DMS53 (cell line): ENCODE results near the gene TFPI2.
A peak's percentile ranks its signal among the peaks of the same experiment; 100 is the strongest.
"Not testable (repeated sequence)": the region's sequence is repeated elsewhere in the genome, so short reads cannot be mapped to it uniquely, and the experiment has no call there.

ENCODE experiments used
- DNase-seq: peaks from one replicate; lab custom pipeline; 2025; lab: John Stamatoyannopoulos, UW

The TFPI2 gene

DNA sequence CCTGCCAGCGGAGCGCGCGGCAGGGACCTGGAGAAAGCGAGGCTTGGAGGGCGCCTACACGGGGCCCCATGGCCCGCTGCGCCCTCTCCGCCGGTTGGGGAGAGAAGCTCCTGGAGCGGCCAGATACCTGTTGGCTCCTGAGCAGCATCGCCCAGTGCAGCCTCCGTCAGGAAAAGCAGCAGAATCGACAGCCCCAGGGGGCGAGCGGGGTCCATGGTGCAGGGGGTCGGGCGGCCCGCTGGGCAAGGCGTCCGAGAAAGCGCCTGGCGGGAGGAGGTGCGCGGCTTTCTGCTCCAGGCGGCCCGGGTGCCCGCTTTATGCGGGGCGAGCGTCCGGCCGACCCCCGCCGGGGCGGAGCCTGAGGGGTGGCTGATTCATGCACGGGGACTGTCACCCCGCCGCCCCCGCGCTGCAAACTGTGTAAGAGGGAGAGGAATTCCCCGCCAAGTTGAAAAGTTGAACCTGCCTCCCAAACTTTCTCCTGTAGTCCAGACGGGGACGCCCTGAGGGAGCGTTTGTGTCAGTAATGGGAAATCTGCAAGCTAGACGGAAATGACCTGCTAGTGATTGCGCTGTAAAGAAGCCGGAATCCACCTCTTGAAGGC lies at the start of gene TFPI2:
Gene TFPI2, minus strand, starts transcription at position 290 of the 605 bp plus-strand sequence. Its CDS starts 75 bp downstream, at position 215.
- peak; percentile 63 for DNase-seq

GRCh38 chr7:93938293-93938692 lies 47.7 kb upstream of the TFPI2 start:
- no peak for DNase-seq

- no peak for DNase-seq
These were observed 47.3 kb upstream of the TFPI2 start for GRCh38 chr7:93937818-93938217.

DNA sequence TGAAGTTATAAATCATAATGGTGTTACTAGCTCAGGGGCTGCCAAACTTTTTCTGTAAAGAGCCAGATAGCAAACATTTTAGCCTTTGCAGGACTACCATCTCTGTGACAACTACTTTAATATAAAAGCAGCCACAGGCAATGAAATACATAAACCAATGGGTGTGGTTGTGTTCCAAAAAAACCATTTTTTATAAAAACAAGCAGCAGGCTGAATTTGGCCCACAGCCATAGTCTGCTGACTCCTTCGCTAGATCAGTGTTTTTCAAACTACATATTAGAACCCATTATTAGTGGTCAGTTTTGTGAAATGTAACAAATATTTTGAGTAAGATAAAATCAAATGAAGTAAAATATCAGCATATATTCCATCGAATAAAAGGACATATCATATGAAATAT lies 44.5 kb upstream of the TFPI2 start:
- no peak for DNase-seq

DNA sequence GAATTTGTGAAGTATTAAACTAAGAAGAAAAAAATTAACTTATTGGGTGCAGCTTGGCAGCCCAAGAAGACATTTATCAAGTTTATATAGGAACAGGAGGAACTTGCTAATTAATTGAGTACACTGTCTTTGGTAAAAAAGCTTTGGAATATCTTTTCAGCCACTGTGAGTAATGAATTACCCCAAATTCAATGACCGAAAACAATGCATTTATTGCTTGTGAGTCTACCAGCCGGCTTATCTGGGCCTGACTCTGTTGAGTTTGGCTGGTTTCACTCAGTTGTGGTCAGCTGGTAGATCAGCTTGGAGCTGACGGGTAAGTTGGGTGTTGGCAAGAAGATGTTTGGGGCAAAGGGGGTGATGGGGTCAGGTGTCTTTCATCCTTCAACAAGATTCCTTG lies 42.6 kb upstream of the TFPI2 start:
- no peak for DNase-seq

GRCh38 chr7:93931655-93932054 lies 41.1 kb upstream of the TFPI2 start:
- no peak for DNase-seq

GRCh38 chr7:93927585-93927984 lies 37.0 kb upstream of the TFPI2 start:
- no peak for DNase-seq

GRCh38 chr7:93926800-93927199 lies 36.2 kb upstream of the TFPI2 start:
- DNase-seq: no peak

GRCh38 chr7:93923942-93924341 lies 33.4 kb upstream of the TFPI2 start:
- no peak for DNase-seq

DNA sequence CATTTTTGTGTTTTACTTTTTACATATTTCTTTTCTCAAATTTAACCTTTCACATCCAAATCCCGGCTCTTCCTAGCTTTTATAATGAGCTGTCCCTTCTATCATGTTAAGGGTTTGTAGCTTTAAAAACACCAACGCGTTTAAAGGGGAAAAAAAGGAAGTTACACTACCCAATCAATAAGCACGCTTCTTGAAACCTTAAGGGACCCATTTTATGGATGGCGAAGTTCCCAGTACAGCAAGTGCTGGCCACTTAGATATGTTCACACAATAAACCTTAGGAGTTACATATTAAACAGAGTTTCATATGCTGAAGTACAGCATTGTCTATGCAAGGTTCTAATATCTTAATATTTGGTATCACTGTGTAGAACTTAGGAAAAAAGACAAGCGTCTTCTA lies 32.7 kb upstream of the TFPI2 start:
- no peak for DNase-seq

DNA sequence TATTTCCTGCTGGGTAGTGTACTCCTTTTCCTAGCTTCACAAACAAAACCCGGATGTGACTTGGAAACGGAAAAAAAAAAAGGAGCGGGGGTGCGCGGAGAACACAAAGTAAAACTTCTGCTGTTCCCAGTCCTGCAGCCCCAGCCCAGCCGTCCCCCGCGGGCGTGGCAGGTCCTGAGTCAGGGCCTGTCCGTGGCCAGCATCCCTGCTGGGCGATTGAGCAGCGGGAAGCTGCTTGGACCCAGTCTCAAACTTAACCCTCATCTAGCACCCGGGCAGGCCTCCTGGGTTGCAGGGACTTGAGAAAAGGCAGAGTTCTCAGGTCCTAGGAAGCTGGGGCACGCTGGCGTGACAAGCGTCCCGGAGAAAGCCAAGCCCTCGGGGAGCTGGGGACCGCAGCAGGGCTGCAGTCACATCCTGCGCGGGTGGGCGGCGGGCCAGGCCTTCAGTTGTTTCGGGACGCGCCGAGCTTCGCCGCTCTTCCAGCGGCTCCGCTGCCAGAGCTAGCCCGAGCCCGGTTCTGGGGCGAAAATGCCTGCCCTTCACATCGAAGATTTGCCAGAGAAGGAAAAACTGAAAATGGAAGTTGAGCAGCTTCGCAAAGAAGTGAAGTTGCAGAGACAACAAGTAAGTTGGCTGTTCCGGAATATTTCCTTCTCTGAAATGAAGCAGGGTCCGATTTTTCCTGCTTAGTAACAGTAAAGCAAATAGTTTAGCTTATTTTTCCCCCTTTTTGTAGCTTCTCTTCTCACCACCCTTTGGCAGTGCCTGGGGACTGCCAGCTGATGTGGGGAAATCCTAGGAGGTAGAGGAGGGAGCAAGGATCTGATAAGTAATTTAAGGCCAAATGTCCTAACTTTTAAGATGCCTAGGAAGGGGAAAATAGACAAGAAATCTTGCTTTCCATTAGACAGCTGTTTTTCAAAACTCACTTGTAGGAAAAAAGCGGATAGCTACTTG lies 31.3 kb upstream of the TFPI2 start, which contains the start of gene GNG11:
Gene GNG11, plus strand, starts transcription at position 129 of the 960 bp plus-strand sequence. Its CDS starts 403 bp downstream, at position 532.
- DNase-seq: peak; percentile 78

- DNase-seq: no peak
These were observed 30.6 kb upstream of the TFPI2 start for GRCh38 chr7:93921186-93921585.

DNA sequence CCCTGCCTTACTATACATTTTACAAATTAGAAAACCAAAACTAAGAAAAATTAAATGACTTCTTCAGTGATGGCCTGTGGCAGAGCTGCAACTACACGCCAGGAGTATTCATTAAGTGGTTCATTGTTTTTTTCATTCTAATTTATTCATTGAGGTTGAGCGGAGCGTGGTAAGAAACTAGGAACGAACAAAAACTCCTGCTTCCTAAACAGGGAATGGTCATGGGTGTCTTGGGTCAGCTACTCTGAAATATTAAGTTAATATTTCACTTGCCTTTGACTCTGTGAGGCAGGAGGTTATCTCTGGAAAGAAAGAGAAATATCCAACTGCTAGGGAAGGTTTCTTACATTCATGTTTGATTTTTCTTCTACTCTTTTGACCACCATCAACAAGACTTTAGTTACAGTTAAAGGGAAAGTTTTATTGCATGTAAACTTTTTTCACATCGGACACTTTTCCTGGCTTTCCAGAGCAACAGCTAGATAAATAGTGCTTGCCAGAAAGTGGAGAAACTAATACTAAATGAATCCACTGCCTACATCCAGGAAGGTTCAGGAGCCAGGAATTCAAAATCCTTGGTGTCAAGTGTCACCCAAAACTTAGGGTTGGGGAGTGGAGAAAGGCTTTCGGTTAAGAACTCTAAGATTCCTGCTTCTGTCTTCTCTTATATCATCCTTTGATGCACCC lies 30.1 kb upstream of the TFPI2 start:
- no peak for DNase-seq

DNA sequence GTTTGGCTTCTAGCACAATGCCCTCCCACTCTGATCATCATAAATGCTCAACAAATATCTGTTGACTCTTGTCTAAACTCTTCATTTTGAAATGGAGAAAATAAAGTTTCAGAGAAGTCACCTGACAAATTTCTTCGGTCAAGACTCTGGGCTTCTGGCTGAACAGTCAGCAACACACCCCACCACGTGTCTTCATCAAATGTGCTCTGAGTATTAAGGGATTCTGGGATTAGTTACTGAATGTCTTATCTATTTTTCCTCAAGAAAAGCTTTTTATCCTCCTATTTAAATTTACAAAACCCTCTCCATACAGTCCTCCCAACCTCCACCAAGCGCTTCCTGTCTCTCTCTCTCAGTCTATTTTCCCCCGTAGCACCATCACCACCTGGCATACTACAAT lies 25.8 kb upstream of the TFPI2 start:
- peak; percentile 64 for DNase-seq

DNA sequence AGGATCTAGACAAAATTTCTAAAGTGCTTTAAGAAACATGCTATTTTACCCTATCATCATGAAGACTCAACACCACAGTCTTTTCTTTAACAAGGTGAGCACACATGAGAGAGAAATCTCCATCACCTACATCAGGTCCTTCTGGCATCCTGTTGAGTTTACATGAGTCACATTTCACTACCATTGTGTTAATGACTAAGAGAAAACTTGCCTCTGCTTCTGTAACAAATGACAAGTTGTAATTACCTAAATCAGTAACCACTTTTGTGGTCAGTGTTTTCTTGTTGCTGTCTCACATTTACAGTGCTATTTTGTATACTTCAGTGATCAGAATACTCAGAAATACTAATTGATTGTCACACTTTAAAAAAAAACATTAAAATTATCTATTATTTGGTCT lies 25.3 kb upstream of the TFPI2 start:
- DNase-seq: peak; percentile 48

DNA sequence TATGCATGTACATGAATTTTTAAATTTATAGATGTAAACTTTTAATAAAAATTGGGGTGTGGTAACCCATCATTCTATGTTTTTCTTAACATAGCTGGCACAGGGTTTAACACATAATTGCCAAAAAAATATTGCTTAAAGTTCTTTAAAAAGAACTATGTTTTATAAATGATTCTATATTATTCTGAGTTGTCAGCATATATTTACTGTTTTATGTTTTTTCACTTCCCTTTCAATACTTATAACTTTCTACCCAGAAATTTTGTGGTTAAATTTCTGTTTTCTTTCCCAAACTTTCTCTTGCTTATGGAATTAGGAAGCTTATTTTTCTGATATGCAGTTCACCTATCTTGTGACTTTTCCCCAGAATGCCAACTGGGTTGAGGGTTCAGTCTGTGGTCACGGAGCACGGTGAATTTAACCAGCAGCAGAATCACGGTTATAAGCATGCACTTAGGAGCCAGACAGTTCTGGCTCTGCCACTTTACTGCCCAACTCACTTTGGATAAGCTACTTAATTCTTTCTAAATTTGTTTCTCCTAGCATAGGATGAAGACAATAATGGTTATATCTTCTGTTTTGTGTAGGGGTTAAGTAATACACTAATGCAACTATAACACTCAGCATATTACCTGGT lies 24.8 kb upstream of the TFPI2 start:
- DNase-seq: not testable (repeated sequence)

- no peak for DNase-seq
These were observed 24.1 kb upstream of the TFPI2 start for GRCh38 chr7:93914581-93915066.

DNA sequence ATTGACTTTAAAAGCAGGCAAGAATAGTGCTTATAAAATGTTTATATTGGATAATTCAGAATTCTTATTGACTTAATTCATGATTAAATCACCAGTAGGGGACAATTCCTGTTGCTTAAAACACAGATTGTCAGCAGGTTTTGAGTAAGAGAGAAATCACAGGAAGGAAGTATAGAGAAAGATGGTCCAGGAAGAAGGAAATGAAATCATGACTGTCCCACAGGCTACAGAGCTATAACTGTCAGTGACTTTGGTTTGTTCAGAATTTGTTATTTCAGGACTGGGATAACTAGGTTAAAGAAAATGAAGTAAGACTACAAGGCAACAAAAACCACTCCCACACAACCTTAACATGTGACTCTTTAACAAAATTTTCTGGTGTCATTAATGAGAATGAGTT lies 22.6 kb upstream of the TFPI2 start:
- DNase-seq: peak; percentile 19

DNA sequence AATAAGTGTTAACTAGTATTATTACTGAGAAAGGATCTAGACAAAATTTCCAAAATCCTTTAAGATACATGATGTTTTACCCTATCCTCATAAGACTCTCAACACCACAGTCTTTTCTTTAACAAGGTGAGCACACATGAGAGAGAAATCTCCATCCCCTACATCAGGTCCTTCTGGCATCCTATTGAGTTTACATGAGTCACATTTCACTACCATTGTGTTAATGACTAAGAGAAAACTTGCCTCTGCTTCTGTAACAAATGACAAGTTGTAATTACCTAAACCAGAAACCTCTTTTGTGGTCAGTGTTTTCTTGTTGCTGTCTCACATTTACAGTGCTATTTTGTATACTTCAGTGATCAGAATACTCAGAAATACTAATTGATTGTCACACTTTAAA lies 21.1 kb upstream of the TFPI2 start:
- peak; percentile 51 for DNase-seq

DNA sequence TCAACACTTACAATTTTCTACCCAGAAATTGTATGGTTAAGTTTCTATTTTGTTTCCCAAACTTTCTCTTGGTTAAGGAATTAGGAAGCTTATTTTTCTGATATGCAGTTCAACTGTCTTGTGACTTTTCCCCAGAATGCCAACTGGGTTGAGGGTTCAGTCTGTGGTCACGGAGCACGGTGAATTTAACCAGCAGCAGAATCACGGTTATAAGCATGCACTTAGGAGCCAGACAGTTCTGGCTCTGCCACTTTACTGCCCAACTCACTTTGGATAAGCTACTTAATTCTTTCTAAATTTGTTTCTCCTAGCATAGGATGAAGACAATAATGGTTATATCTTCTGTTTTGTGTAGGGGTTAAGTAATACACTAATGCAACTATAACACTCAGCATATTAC lies 20.7 kb upstream of the TFPI2 start:
- DNase-seq: not testable (repeated sequence)

DNA sequence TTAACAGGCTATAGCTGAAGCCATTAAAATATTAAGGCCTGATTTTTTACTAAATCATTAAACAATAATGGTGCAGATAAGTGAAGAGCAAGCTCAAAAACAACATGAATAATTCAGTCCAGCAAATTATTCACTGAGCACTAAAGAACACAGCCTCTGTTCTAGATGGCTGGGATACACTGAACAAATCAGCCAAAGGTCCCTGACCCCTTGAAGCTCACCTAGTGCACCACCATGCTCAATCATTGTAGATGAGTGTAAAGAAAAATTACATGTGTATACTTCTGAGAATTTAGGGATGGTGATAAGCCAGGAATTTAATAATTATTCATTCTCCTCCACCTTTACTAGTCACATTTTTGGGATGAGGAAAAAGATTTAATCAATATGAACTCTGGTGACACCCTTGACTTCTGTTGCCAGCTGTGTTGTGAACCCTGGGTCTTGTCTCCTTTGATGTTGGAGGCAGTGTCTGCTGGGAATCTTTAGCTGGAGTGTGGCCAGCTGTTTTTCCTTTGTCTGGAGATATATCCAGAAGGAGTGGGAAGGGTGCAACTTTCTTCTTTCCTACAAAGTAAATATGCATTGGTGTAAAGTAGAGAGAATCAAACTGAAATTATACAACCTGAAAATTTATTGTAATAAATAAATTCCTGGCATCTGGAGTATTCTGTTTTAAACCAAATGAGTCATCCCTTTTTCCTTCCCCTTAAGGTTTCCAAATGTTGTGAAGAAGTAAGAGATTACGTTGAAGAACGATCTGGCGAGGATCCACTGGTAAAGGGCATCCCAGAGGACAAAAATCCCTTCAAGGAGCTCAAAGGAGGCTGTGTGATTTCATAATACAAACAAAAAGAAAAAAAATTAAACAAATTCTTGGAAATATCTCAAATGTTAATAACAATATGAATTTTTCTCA lies 19.8 kb upstream of the TFPI2 start:
- no peak for DNase-seq
